HEK293 (cell line): ENCODE results near the gene ZNF440.
A peak's percentile ranks its signal among the peaks of the same experiment; 100 is the strongest.

Experiments
- MEIS1 ChIP-seq: sonication (generic); formaldehyde crosslinking; IDR thresholded peaks from 2 replicates; pipeline ENCODE4 v1.8.1; 2022; ENCODE audit warnings: missing genetic modification reagents, mild to moderate bottlenecking, borderline replicate concordance
- SETDB1 ChIP-seq: IDR thresholded peaks from one replicate; pipeline ENCODE4 v1.6.1; 2017; ENCODE audit warnings: mild to moderate bottlenecking, low read length, moderate library complexity, mixed read lengths; ENCODE audit not compliant: insufficient read length
- ZNF146 ChIP-seq: fragments of 450-650 bp; formaldehyde crosslinking; IDR thresholded peaks from 2 replicates; pipeline ENCODE4 v1.5.1; 2016; ENCODE audit warnings: missing biosample characterization, missing genetic modification characterization
- ZNF174 ChIP-seq: fragments of 450-650 bp; formaldehyde crosslinking; IDR thresholded peaks from 2 replicates; pipeline ENCODE4 v1.5.0; 2017; ENCODE audit warnings: missing biosample characterization, mild to moderate bottlenecking, missing genetic modification characterization
- ZNF184 ChIP-seq: fragments of 450-650 bp; IDR thresholded peaks from 2 replicates; pipeline ENCODE4 v1.5.1; 2018; ENCODE audit warnings: missing biosample characterization, mild to moderate bottlenecking, missing genetic modification characterization
- ZNF37A ChIP-seq: fragments of 450-650 bp; IDR thresholded peaks from 2 replicates; pipeline ENCODE4 v1.5.1; 2018; ENCODE audit warnings: missing biosample characterization, missing genetic modification characterization
- ZNF416 ChIP-seq: fragments of 450-650 bp; formaldehyde crosslinking; IDR thresholded peaks from 2 replicates; pipeline ENCODE4 v1.5.1; 2016; ENCODE audit warnings: missing biosample characterization, missing genetic modification characterization
- ZNF426 ChIP-seq: fragments of 450-650 bp; formaldehyde crosslinking; IDR thresholded peaks from 2 replicates; pipeline ENCODE4 v1.5.1; 2017; ENCODE audit warnings: missing biosample characterization, missing genetic modification characterization, mild to moderate bottlenecking, inconsistent platforms, moderate library complexity
- ZNF518A ChIP-seq: fragments of 450-650 bp; formaldehyde crosslinking; conservative IDR thresholded peaks from 2 replicates; pipeline ENCODE4 v1.5.1; 2016; ENCODE audit warnings: low read depth, missing biosample characterization, missing genetic modification characterization
- ZNF530 ChIP-seq: fragments of 450-650 bp; formaldehyde crosslinking; IDR thresholded peaks from 2 replicates; pipeline ENCODE4 v1.5.1; 2016; ENCODE audit warnings: low read depth, missing biosample characterization, missing genetic modification characterization
- ZNF549 ChIP-seq: fragments of 450-650 bp; IDR thresholded peaks from 2 replicates; pipeline ENCODE4 v1.5.1; 2018; ENCODE audit warnings: missing biosample characterization, missing genetic modification characterization, mild to moderate bottlenecking, inconsistent platforms, moderate library complexity
- ZNF596 ChIP-seq: fragments of 450-650 bp; IDR thresholded peaks from 2 replicates; pipeline ENCODE4 v1.5.0; 2018; ENCODE audit warnings: missing biosample characterization, mild to moderate bottlenecking, missing genetic modification characterization, moderate library complexity
- ZNF701 ChIP-seq: fragments of 450-650 bp; formaldehyde crosslinking; IDR thresholded peaks from 2 replicates; pipeline ENCODE4 v1.5.1; 2016; ENCODE audit warnings: missing biosample characterization, missing genetic modification characterization
- ZNF707 ChIP-seq: fragments of 450-650 bp; formaldehyde crosslinking; IDR thresholded peaks from 2 replicates; pipeline ENCODE4 v1.5.1; 2016; ENCODE audit warnings: missing biosample characterization, missing genetic modification characterization
- ZNF785 ChIP-seq: fragments of 450-650 bp; formaldehyde crosslinking; IDR thresholded peaks from 2 replicates; pipeline ENCODE4 v1.5.1; 2016; ENCODE audit warnings: missing biosample characterization, missing genetic modification characterization
- ZNF830 ChIP-seq: fragments of 450-650 bp; IDR thresholded peaks from 2 replicates; pipeline ENCODE4 v1.5.0; 2018; ENCODE audit warnings: missing biosample characterization, missing genetic modification characterization, low read depth, mild to moderate bottlenecking, moderate library complexity
- TF ChIP-seq, protein P1 (sequence below): fragments of 450-650 bp; formaldehyde crosslinking; IDR thresholded peaks from 2 replicates; pipeline ENCODE4 v1.5.0; 2017; ENCODE audit warnings: missing biosample characterization, missing genetic modification characterization, borderline replicate concordance
- TF ChIP-seq, protein P2 (sequence below): fragments of 450-650 bp; formaldehyde crosslinking; IDR thresholded peaks from 2 replicates; pipeline ENCODE4 v1.5.1; 2016; ENCODE audit warnings: missing biosample characterization, missing genetic modification characterization
- TF ChIP-seq, protein P3 (sequence below): fragments of 450-650 bp; formaldehyde crosslinking; IDR thresholded peaks from 2 replicates; pipeline ENCODE4 v1.5.1; 2016; ENCODE audit warnings: missing biosample characterization, missing genetic modification characterization
- TF ChIP-seq, protein P4 (sequence below): fragments of 450-650 bp; formaldehyde crosslinking; IDR thresholded peaks from 2 replicates; pipeline ENCODE4 v1.5.1; 2016; ENCODE audit warnings: missing biosample characterization, missing genetic modification characterization, low read depth

Gene ZNF440

DNA sequence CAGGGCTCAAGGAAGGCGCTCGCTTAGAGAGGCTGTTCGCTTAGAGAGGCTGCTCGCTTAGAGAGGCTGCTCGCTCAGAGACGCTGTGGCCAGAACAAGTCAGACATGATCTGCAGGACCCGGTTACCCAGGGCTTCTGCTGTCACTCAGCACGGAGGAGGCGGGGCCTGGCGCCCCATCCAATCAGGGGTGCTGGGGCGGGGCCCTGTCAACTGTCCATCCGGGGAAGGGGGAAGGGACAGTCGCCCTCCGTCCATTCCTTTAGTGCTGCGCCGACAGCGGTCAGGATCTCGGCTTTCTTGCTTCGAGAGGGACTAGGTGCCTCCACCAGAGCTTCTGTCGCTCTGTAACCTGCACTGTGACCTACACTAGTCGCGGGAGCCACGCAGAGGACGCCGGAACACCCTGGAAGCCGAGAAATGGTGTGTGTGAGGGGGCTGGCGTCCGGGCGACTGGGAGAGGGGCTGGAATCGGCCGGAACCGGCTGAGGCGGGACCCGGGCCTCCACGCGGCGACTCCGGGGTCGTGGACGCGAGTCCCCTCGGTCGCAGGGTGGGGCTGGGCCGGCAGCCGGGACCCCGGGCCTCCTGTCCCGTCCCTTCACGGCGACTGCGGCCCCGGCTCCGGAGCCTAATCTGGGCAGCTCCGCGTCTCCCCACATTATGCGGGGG, at the start of gene ZNF440 (continued):
- no peak for TF ChIP-seq ZNF416 (tag by site-specific recombination)
- TF ChIP-seq, protein P1, sequence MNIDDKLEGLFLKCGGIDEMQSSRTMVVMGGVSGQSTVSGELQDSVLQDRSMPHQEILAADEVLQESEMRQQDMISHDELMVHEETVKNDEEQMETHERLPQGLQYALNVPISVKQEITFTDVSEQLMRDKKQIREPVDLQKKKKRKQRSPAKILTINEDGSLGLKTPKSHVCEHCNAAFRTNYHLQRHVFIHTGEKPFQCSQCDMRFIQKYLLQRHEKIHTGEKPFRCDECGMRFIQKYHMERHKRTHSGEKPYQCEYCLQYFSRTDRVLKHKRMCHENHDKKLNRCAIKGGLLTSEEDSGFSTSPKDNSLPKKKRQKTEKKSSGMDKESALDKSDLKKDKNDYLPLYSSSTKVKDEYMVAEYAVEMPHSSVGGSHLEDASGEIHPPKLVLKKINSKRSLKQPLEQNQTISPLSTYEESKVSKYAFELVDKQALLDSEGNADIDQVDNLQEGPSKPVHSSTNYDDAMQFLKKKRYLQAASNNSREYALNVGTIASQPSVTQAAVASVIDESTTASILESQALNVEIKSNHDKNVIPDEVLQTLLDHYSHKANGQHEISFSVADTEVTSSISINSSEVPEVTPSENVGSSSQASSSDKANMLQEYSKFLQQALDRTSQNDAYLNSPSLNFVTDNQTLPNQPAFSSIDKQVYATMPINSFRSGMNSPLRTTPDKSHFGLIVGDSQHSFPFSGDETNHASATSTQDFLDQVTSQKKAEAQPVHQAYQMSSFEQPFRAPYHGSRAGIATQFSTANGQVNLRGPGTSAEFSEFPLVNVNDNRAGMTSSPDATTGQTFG (tag by site-specific recombination), result no peak
- TF ChIP-seq ZNF549 (tag by site-specific recombination), result no peak
- TF ChIP-seq ZNF37A (tag by site-specific recombination), result no peak
- no peak for TF ChIP-seq ZNF530 (tag by site-specific recombination)
- no peak for TF ChIP-seq MEIS1 (CRISPR knock-in tag)
- 0 out of 2 replicates have a peak, but pooled peaks have one; percentile 5 for TF ChIP-seq ZNF596 (tag by site-specific recombination)
- TF ChIP-seq ZNF830 (tag by site-specific recombination), result no peak
- TF ChIP-seq, protein P2, sequence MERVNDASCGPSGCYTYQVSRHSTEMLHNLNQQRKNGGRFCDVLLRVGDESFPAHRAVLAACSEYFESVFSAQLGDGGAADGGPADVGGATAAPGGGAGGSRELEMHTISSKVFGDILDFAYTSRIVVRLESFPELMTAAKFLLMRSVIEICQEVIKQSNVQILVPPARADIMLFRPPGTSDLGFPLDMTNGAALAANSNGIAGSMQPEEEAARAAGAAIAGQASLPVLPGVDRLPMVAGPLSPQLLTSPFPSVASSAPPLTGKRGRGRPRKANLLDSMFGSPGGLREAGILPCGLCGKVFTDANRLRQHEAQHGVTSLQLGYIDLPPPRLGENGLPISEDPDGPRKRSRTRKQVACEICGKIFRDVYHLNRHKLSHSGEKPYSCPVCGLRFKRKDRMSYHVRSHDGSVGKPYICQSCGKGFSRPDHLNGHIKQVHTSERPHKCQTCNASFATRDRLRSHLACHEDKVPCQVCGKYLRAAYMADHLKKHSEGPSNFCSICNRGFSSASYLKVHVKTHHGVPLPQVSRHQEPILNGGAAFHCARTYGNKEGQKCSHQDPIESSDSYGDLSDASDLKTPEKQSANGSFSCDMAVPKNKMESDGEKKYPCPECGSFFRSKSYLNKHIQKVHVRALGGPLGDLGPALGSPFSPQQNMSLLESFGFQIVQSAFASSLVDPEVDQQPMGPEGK (tag by site-specific recombination), result peak; percentile 75
- TF ChIP-seq ZNF707, result no peak; the same call in 1 of the 2 replicates
- TF ChIP-seq ZNF701 (tag by site-specific recombination), result no peak
- TF ChIP-seq, protein P3, sequence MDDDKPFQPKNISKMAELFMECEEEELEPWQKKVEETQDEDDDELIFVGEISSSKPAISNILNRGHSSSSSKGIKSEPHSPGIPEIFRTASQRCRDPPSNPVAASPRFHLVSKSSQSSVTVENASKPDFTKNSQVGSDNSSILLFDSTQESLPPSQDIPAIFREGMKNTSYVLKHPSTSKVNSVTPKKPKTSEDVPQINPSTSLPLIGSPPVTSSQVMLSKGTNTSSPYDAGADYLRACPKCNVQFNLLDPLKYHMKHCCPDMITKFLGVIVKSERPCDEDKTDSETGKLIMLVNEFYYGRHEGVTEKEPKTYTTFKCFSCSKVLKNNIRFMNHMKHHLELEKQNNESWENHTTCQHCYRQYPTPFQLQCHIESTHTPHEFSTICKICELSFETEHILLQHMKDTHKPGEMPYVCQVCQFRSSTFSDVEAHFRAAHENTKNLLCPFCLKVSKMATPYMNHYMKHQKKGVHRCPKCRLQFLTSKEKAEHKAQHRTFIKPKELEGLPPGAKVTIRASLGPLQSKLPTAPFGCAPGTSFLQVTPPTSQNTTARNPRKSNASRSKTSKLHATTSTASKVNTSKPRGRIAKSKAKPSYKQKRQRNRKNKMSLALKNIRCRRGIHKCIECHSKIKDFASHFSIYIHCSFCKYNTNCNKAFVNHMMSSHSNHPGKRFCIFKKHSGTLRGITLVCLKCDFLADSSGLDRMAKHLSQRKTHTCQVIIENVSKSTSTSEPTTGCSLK (tag by site-specific recombination), result no peak
- no peak for TF ChIP-seq ZNF184 (tag by site-specific recombination)
- TF ChIP-seq ZNF785 (tag by site-specific recombination), result no peak
- no peak for TF ChIP-seq ZNF146 (tag by site-specific recombination)
- TF ChIP-seq ZNF426 (tag by site-specific recombination), result no peak
- no peak for TF ChIP-seq SETDB1
- no peak for TF ChIP-seq ZNF174
- TF ChIP-seq ZNF518A (tag by site-specific recombination), result no peak
- TF ChIP-seq, protein P4, sequence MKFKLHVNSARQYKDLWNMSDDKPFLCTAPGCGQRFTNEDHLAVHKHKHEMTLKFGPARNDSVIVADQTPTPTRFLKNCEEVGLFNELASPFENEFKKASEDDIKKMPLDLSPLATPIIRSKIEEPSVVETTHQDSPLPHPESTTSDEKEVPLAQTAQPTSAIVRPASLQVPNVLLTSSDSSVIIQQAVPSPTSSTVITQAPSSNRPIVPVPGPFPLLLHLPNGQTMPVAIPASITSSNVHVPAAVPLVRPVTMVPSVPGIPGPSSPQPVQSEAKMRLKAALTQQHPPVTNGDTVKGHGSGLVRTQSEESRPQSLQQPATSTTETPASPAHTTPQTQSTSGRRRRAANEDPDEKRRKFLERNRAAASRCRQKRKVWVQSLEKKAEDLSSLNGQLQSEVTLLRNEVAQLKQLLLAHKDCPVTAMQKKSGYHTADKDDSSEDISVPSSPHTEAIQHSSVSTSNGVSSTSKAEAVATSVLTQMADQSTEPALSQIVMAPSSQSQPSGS (tag by site-specific recombination), result no peak
